NCI-H1092 treated with DMSO at 0.1 percent for 48 hours (cell line): ENCODE measurements around the gene CASZ1.

ENCODE experiments used
- DNase-seq: peaks from one replicate; lab custom pipeline; 2025; lab: John Stamatoyannopoulos, UW

CASZ1 gene

DNA sequence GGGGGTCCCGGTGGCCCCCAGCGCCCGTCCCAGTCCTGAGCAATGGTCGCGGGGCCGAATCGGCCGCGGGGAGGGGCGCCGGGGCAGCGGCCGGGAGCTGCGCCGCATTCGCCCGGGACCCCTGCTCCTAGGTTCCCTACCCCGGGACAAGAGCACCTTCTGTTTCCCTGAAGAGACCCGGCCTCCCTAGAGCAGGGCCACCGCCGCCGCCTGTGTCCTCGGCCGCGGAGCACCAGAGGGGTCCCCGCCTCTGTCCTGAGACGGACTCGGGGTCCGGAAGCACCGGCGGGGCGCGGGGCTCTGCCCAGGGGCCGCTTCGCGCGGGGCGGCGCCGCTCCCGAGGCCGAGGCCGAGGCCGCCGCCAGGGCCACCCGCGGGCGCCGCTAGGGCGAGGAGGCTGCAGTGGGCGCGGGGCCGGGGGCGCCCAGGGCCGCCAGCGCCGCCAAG is 157.9 kb downstream of the CASZ1 start:
- DNase-seq, result no peak

DNA sequence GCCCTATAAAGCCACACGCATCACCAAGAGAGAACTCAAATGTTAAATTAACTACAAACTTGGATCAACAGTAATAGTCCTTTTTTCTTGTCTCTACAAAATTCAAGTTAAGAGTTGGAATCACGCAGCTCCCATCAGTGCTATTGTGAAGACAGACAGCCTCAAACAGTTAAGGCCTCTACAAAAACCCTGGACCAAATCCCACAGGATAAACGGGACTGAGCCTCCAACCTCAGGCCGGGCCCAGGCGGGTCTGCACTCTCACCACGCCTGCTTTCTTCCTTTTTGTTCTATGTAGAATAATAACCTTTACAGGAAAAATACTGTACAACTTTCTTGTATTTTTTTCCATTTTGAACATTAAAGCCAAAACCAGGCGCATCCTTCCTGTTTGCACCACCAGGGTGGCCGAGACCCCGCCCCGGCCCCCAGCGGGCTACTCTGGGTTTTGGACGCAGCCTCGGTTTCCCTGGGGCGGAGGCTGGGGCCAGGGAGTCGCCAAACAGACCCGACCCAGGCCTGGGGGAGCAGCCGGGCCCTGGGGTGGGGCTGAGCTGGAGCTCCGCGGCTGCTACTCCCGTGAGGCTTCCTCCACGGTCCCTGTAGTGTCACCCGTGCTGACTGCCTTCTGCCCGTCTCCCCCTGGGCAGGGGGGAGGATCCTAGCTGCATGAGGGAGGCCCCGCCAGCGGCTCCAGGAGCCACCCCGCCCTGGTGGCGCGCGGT is 158.4 kb downstream of the CASZ1 start:
- no peak for DNase-seq

DNA sequence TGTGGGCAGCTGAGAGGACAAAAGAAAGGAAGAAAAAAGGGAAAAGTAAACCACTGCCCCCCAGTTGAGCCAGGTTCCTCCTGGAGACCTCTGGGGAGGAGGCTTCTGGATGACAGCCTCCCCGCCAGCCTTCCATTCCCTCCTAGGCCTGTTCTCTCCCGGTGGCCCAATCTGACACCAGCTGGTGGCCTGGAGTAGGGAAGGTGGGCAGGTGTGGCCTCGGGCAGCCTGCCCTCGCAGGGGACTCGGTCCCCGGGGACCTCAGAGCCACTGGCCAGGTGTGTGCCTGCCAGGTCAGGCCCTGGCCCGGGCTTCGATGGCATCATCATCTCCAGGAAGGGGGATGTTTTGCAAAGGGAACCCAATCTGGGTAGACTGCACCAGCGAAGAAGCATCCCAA is 159.0 kb downstream of the CASZ1 start:
- no peak for DNase-seq

DNA sequence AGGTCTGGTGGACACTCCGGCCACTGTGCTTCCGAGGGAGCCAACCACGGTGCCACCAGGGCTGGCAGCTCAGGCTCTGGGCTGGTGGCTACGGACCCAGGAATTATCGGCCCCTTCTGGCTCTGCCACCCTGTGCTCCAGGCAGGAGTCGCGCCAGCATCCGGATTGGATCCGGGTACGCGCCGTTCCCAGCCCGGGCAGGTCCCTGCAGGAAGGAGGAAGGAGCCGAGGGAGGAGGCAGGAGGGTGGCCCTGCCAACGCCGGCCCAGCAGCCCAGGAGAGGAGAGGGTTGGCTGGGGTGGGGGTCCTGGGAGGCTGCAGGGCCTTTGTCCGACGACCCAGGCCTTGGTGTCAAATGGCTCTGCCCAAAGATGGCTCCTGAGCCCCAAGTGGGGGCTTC is 160.5 kb downstream of the CASZ1 start:
- no peak for DNase-seq

DNA sequence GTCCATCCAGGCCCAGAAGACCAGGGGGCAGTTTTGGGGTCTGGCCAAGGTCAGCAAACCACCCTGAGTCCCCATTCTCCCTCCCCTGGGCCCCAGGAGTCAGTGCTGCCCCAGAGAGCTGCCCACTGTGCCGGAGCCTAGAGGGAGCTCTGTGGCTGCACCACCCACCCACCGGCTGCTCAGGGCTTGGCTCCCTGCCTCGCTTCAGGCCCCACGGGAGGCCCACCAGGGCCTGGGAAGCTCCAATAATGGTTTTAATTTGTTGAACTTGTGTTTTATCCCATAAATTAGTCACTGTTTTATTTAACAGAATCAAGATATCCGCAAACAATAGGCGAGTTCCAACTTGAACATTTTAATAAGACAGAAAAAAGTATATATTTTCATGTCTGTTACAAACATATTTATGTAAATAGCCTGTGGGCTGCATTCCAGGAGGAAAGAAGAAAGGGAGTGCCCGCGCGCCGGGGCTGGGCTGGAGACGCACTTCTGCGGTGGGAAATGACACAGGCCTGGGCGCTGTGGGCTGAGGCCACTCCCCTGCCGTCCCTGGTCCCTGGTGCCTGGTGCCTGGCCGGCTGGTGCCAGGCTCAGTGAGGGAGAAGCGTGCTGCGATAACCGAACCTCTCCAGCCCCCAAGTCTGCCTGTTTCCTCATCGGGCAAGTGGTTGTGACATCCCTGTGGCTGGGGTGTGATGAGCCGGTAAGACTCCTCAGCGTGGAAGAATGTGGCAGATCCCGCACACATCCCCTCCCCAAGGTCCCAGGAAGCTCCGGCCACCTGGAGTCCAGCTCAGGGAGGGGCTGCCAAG is 161.2 kb downstream of the CASZ1 start:
- peak; percentile 66 for DNase-seq

DNA sequence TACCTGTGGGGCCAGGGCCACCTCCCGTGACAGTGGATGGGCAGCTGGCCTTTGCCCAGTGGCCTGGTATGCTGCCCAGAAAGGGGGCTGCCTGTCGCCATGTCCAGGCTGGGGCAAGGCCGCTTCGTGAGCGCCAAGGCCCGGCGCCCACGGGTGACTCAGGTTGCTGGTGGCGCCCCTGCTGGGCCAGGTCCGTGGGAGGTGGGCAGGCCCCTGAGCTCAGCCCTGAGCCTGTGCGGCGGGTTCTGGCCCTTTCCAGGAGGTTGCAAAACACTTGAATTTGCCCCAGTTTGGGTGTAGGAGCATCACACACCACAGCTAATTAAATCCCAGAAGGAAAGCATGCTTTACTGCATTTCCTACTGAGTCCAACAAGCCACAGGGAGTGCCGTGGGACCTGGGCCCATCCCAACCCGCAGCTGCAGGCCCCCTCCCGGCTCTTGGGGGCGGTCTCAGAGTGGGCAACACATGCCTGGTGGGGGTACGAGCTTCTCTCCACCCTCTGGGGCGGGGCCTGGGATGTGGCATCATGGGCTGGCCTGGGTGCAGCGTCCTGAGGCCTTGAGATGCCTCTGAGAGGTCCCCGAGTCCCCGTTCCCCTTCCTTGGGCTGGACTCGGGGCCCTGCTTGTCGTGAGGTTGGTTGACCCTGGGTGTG is 161.9 kb downstream of the CASZ1 start:
- DNase-seq, result no peak

DNA sequence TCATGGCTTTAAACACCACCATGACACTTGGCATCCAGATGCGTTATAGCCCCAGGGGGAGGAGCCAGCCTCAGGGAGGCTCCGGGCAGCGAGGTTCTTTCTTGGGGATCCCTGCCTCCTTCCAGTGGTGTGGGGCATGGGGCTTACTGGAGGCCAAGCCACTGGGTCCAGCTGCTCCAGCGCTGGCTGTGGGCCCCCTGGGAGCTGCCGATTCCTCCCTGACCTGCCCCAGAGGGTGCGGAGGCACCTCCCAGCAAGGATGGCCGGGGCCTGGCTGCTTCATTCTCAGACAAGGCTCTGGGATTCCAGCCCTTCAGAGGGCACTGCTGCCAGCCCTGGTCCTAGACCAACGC is 162.4 kb downstream of the CASZ1 start:
- no peak for DNase-seq

DNA sequence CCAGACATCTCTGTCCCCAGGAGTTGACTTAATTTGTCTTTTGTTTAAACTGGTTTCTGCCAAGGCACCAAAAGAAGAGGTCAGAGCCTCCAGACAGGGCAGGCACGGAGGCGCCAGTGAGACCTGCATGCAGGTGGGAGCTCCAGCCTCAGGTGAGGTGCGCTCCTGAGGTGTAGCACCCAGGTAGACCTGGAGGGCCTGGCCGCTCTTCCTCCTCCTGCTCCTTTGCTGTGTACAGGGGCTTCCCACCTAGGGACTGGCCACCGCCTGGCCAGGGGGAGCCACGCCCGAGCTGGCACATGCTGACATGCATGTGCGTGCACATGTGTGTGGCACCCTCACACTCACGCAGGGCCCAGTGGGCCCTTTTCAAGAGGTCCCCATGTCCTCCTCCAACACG is 163.0 kb downstream of the CASZ1 start:
- no peak for DNase-seq

DNA sequence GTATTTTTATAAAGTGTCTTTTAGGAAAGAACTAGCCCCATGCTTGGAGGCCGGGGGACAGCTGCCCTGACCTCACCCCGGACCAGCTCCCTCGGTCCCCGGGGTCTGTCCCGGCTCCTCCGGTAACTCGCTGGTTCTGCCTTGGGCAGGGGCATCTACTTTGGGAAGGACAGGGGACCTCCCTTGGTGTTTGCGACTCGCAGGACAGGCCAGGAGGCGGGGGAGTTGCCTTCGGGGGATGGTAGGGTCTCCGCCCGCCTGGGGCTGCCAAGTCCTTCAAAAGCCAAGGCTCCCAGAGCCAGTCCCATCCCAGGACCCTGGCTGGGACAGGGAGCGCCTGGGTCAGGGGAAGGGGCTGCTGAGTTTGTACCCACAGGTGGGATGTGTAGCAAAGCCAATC is 163.8 kb downstream of the CASZ1 start:
- no peak for DNase-seq

DNA sequence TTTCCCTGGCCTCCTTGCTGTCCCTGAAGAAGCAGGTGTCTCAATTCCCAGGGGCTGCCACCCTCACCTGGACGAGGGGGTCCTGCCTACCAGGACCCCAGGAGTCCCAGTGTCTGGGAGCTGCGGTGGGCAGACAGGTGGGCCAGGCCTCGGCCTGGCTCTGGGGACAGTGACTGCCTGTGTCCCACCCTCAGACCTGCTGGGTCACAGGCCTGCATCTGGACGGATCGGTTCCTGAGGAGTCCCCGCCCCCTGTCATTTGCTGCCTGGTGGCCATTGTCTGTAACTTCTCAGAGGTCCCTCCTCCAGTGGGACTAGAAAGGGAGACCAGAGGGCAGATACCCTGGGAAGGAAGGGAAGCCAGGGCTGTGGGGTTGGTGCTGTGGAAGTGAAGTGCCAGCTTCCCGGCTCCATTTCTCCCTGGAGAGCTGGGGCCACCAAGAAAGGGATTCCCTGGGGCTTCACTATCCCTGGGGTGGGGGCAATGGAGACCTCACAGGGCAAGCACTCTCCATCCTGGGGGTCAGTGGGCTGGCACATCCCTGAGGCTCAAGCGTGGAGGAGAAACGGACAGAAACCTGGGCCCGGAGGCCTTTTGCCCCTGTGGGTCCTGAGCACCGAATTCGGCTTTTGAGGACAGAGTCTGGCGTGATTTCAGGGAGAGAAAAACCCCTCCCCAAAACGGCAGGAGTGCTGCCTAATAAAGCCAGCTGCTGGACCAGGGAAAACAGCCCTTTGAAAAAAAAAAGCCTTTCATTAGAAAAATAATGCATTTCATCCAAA is 164.4 kb downstream of the CASZ1 start:
- DNase-seq, result no peak

DNA sequence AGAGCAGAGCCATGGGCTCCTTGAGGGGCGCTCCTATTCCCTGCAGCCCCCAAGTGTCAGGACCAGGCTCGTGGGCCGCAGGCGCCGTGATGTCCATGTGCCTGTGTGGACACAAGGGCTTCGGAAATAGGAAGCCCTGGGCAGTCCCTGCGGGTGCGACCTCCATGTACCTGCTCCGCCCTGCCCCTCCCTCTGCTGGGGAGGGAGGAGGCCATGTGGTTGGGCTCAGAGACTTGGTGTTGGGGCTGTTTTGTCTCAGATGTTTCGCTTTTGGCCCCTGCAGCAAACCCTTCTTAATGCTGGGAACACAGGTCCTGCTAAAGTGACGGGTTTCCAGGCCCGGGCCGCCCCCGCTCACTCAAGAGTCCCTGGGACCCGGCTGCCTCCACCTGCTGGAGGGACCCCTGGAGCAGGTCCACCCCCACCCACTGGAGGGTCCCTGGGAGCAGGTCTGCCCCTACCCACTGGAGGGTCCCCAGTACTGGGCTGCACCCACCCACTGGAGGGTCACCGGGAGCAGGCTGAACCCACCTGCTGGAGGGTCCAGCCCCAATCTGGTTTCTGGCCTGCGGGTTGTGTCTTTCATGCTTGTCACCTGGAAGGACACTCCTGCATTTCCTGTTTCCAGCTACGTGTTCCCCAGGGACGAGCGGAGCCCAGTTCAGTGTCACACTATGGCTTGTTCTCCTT is 165.2 kb downstream of the CASZ1 start:
- no peak for DNase-seq

DNA sequence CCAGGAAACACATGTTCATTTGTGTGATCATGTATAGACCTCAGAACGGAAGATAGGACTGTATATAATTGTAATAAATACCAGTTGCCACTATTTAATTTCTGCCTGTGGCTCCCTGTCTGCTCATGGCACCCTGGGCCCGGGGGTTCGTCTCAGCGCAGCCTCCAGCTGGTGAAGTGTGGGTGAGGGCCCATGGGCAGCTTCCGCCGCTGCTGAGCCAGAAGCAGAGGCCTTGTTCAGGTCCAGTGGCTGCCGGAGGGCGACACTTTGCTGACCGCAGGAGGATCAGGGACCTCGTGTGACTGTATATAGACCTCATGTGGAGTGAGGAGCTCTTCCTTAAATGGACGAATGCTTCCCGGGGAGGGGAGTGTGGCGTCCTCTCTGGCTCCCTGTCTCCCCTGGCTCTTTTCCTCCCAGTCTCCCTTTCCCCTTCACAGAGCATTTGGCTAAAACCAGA is 165.8 kb downstream of the CASZ1 start:
- DNase-seq, result no peak

DNA sequence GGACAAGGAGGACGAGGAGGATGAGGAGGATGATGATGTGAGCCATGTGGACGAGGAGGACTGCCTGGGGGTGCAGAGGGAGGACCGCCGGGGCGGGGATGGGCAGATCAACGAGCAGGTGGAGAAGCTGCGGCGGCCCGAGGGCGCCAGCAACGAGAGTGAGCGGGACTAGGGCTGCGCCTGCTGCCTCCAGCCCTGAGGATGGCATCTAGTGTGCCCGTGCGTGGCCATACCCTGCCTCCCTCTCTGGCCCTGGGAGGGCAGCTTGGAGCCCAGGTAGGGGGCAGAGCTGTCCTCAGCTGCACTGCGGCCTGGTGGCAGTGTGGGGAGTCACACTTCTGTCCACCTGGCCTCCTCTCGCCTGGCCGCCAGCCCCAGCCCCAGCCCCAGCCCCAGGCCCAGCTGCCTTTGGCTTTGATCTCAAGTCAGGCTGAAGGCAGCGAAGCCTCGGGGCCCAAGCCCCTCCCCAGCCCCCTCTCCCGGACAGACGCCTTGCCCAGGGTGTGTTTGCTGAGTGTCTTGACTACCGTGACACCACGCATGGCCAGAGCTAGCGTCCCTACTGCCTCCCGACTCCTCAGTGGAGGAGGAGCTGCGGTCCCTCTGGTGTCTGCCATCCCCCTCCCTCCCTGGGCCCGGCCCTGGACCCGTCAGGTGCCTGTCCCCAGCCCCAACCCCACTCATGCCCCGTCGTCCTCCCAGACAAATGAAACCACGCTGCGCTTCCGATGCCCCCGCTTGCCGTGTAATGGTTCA is 166.5 kb downstream of the CASZ1 start:
- no peak for DNase-seq

DNA sequence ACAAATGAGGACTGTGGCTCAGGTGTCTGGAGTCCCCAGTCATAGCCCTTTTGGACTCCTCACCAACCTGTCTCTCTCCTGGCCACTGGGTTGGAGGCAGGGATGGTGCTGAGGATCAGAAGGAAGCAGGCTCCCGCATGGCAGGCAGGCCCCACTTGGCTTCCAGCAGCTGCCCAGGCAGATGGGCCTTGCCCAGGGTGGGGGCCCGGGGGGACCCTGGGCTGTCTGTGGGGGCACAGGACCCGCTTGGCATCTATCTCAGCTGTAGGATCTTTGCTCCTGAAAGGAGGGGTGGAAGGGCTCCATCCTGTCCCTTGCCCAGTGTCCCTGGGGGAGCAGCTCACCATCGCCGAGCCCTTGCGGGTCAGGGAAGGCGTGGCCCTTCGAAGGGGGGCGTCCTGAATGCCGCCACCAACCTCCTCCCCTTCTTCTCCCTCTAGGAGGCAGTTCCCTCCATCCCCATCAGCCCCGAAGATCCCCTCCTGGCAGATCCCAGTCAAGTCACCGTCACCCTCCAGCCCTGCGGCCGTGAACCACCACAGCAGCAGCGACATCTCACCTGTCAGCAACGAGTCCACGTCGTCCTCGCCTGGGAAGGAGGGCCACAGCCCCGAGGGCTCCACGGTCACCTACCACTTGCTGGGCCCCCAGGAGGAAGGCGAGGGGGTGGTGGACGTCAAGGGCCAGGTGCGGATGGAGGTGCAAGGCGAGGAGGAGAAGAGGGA is 167.2 kb downstream of the CASZ1 start:
- DNase-seq, result no peak

DNA sequence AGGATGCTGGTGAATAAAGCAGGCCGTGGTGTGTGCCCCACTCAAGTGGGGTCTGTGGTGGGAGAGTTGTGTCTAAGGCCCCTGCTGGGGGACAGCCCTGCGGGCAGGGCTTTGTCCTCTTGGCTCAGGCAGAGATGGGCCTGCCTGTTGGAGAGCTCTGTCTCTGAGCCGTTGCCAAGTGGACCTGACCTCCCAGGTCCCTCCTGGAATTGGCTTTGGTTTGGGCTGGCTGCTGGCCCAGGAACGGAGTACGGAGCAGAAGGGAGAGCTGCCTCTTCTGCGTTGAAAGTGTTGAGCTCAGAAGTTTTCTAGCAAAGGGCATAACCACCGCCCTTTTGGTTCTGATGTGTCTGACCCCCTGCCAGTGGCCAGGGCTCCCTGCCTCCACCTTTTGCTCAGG is 167.8 kb downstream of the CASZ1 start:
- DNase-seq, result no peak

DNA sequence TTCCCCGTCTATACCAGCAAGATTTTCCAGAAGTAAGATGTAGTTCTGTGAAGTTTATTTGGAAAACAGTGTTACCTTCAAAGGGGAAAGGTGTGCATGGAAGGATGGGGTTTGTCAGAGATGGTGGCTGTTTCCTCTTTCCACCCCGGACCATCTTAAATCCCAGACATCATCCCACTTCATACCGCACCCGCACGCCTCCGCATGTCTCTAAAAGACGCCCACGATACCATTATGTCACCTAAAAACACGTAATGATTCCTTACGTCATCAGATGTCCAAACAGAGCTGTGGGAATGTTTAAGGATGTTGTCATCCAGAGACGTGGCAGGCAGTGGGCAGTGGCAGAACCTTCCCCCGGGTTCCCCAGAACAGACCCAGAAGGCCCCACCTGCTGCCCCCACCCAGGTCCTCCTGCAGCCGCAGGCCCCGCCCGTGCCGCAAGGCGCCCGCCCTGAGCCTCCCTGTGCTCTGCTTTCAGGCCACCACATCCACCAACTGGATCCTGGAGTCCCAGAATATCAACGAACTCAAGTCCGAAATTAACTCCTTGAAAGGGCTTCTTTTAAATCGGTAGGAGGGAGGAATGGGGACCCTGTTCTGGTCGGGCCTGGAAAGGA is 169.5 kb downstream of the CASZ1 start:
- DNase-seq, result no peak

DNA sequence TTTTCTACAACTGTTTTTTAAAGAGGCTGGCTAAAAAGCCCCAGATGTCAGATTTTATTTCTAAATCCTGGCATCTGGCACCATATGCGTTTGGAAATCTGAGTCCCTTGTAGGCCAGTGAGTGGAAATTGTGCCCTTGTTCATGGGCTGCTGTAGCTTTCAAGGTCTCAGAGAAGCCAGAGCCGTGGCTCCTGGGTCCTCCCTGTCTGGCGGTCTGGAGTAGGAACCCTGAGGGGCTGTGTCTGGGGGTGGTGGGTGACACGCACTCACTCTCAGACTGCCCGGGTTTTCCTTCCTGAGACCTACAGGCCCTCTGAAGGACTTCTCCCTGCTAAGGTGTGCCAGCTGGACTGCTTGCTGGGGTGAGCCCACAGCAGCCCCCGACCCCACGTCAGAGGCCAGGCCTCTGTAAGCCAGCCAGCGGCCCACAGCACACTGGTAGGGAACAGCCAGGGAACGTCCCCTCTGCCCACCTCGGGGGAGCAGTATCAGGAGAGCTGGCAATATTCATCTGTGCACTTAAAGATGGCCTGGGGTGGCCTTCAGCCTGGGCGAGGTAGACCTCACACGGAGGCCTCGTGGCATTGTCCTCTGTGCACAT is 170.2 kb downstream of the CASZ1 start:
- no peak for DNase-seq

DNA sequence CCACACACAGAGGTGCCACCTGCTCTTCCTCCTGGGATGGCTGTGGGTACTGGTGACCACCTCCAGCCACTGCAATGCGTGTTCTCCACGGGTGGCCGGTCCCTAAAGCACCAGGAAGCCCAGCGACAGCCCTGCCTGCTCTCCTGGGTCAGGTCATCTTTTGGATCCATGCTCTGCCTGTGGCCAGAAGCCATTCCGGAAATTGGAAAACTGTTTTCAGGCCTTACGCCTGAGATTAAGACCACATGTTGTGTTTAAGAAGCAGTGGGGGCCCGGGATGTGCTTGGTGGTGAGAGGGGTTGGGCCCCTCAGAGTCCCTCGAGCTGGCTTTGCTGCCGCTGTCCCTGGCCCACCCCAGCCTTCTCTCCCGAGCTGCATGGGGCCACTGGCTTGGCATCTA is 170.9 kb downstream of the CASZ1 start:
- DNase-seq, result no peak

DNA sequence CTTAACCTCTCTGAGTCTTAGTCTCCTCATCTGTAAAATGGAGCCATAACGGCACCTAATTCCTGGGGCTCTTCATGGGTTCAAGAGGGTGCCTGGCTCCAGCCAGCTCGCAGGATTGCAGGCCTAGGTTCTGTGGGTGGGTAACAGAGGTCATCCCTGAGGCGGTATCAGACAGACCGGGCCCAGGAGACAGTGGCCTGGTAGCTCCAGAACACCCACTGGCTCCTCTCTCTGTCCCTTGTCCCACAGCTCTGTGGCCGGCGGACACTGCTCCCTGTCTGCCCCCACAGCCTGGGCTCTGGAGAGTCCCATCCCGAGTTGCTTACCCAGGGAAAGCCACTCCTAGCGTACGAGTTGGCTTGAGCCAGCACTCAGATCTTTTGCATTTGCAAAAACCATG is 171.4 kb downstream of the CASZ1 start:
- DNase-seq, result no peak
